ENCODE results near the gene SAMD14. TPM values are rescaled to one million over a fixed set of nuclear protein-coding genes. Genes with fewer than 3 reads are reported as not detected.

SAMD14 gene
- total RNA-seq, 1 donor from 2014 or later = 14.7 TPM

GRCh38 chr17:50110591-50111349, 19.2 kb downstream of the SAMD14 start:
- DNase-seq (ENCODE audit: low read depth) = no peak
- TF ChIP-seq CTCF (IDR thresholded peaks at IDR 0.05; ENCODE audit: insufficient read depth, low read length, poor library complexity, severe bottlenecking) = no peak

GRCh38 chr17:50109785-50110184, 20.2 kb downstream of the SAMD14 start:
- H3K4me3 ChIP-seq (ENCODE audit: low read depth, low read length) = no peak overlapping the region
- peaks cover 2% of the 10 kb centered on the region for H3K36me3 ChIP-seq (ENCODE audit: control insufficient read depth, insufficient read depth, low read length)
- no peak for TF ChIP-seq CTCF (IDR thresholded peaks at IDR 0.05; ENCODE audit: insufficient read depth, low read length, poor library complexity, severe bottlenecking)
- no peak for DNase-seq (ENCODE audit: low read depth)
- no peaks in the 10 kb centered on the region for H3K27me3 ChIP-seq (ENCODE audit: control insufficient read depth, insufficient read depth, low read length)

More at GRCh38 chr17:50110591-50111349, 19.2 kb downstream of the SAMD14 start:
- Histone ChIP-seq H3K4me3 (ENCODE audit: low read depth, low read length) (no peak overlapping the region), H3K27me3 (ENCODE audit: control insufficient read depth, insufficient read depth, low read length) (no peaks in the 10 kb centered on the region), H3K36me3 (ENCODE audit: control insufficient read depth, insufficient read depth, low read length) (peaks cover 2% of the 10 kb centered on the region)

DNA sequence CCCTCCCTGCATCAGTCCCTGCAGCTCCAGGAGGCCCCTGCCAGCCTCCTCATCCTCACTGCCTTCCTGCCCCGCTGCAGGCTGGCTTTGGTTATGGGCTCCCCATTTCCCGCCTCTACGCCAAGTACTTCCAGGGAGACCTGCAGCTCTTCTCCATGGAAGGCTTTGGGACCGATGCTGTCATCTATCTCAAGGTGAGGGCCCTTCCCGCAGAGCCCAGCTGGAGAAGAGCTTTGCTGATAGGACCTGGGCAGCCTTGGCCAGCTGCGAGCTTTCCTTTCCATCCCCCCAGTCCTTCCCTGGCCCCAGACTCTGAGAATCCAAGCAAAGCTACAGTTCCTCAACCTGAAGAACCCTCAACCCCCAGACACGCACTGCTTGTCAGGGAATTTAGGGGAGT, 20.8 kb downstream of the SAMD14 start:
- no peak for DNase-seq (ENCODE audit: low read depth)
- TF ChIP-seq CTCF (IDR thresholded peaks at IDR 0.05; ENCODE audit: insufficient read depth, low read length, poor library complexity, severe bottlenecking) = no peak
- Histone ChIP-seq H3K4me3 (ENCODE audit: low read depth, low read length) (no peak overlapping the region), H3K27me3 (ENCODE audit: control insufficient read depth, insufficient read depth, low read length) (no peaks in the 10 kb centered on the region), H3K36me3 (ENCODE audit: control insufficient read depth, insufficient read depth, low read length) (peaks cover 2% of the 10 kb centered on the region)

- Histone ChIP-seq H3K27me3 (ENCODE audit: control insufficient read depth, insufficient read depth, low read length) (no peaks in the 10 kb centered on the region), H3K36me3 (ENCODE audit: control insufficient read depth, insufficient read depth, low read length) (peaks cover 2% of the 10 kb centered on the region), H3K4me3 (ENCODE audit: low read depth, low read length) (no peak overlapping the region)
- no peak for DNase-seq (ENCODE audit: low read depth)
- TF ChIP-seq CTCF (IDR thresholded peaks at IDR 0.05; ENCODE audit: insufficient read depth, low read length, poor library complexity, severe bottlenecking) = no peak
Observed at GRCh38 chr17:50108556-50108955, 21.4 kb downstream of the SAMD14 start.

DNA sequence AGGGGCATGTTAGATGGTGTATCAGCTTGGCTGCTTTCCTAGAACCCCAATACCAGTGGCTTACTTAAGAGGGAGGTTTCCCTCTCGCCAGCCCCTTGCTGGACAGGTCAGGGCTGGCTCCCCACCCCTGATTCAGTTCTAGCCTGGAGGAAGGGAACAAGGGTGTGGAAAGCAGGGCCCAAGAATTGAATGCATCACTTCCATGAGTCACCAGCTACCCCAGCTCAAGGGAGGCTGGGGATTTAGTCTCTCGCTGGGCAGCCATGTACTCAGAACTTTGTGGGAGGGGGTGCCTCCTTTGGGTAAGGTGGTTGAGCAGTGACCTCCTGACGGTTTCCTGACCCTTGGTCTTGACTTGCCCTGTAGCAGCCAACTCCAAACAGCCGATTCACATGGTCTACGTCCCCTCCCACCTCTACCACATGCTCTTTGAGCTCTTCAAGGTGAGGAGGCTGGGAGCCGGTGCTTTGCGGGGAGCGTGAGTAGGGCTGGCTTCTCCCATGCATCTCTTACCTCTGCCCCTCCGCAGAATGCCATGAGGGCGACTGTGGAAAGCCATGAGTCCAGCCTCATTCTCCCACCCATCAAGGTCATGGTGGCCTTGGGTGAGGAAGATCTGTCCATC, 22.1 kb downstream of the SAMD14 start:
- H3K27me3 ChIP-seq (ENCODE audit: control insufficient read depth, insufficient read depth, low read length) = no peaks in the 10 kb centered on the region
- peaks cover 2% of the 10 kb centered on the region for H3K36me3 ChIP-seq (ENCODE audit: control insufficient read depth, insufficient read depth, low read length)
- no peak for DNase-seq (ENCODE audit: low read depth)
- no peak for TF ChIP-seq CTCF (IDR thresholded peaks at IDR 0.05; ENCODE audit: insufficient read depth, low read length, poor library complexity, severe bottlenecking)
- H3K4me3 ChIP-seq (ENCODE audit: low read depth, low read length) = no peak overlapping the region
